GM19351 (cell line): ENCODE measurements around the gene CD63.

Source experiments
- ATAC-seq: cut with Tn5 transposase; IDR thresholded peaks from one replicate; pipeline ENCODE4 v1.9.1; 2021; ENCODE audit warnings: mild to moderate bottlenecking, moderate library complexity; ENCODE audit not compliant: unreplicated experiment

The CD63 gene

GRCh38 chr12:55722948-55723347, 5.9 kb downstream of the CD63 start:
- no peak for ATAC-seq

GRCh38 chr12:55721601-55722213, 7.1 kb downstream of the CD63 start:
- ATAC-seq, result no peak

- ATAC-seq, result no peak
These were observed 7.8 kb downstream of the CD63 start for GRCh38 chr12:55720894-55721444.

DNA sequence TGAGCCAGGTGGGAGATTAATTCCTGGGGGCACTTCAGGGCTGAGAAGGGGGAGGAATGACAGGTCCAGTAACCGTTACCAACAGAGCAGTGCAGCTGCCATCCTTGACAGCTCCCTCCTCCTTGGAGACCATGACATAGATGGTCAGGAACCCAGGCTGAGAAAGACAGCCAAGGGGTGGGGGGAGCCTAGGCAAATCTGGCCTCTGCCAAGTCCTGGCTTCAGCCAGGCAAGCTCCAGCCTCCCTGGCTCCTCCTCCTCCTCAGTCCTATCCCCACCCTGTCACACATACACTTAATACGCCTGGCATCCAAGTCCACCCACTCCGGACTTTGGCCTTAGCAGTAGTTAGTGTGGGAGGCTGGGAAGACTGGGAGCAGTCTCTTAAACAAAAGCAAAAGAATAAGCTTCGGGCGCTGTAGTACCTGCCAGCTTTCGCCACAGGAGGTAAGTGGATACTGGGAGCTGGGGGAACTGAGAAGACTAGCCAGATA, 8.7 kb downstream of the CD63 start, which contains the start of gene RDH5:
Gene RDH5, plus strand, starts transcription at position 323 of the 494 bp plus-strand sequence. CDS start 792 bp downstream, outside the sequence.
- ATAC-seq, result no peak

DNA sequence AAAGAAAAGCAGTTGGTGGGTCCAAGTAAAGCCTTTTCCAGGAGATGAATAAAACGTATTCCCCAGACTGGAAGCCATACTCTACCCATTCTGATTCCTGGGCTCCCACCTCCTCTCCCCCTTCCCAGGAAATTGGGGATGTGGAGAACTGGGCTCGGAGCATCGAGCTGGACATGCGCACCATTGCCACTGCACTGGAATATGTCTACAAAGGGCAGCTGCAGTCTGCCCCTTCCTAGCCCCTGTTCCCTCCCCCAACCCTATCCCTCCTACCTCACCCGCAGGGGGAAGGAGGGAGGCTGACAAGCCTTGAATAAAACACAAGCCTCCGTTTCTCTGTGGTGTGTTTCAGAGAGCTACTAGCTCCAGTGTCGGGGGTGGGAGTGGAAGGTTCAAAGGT, 9.4 kb downstream of the CD63 start:
- ATAC-seq, result no peak

- no peak for ATAC-seq
These were observed 10.1 kb downstream of the CD63 start for GRCh38 chr12:55718624-55719275.

GRCh38 chr12:55718015-55718414, 10.8 kb downstream of the CD63 start:
- no peak for ATAC-seq

DNA sequence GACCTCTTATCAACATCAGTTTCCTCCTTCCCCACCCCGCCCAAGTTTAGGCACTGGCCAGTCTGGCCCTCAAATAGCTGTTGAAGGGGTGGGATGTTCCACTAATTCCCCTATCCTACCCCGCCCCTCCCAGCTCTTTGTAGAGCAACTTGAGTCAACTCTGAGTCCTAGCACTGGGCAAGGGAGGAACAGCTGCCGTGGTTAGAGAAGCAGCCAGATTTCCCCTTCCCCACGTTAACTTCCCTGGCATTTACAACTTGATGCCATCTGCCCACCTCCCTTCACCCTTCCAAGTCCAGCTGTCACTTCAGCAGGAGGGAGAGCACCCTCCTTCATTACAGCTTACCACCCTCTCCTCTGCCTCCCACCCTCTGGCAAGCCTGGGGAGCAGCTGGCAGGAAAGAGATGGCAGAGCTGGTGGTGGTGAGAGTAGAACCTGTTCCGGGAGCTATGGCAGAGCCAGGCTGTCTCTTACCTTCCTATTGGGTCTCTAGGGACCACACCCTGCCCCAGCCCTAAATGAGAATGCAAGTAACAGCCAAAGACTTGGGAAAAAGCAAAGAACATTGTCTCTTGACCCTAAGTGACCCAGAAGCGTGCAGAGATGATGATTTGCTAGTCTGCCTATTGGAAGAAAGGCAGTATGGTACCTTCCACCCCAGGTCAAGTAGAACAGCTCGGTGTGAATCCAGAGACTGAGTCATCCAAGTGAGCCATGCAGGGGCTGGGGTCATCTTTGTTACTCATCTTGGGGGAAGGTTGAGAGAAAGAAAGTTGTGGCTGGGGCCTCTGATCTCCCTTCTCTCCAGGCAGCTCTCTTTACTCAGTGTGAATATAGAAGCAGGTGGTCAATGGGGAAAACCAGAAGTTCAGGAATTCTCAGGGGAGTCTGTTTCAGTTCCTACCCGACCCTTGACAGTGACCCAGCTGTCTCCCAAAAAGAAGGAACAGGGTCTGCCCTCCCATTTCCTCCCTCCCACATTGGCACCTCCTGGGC, 11.5 kb downstream of the CD63 start:
- ATAC-seq, result peak; percentile 27

- no peak for ATAC-seq
These were observed 12.2 kb downstream of the CD63 start for GRCh38 chr12:55716582-55716957.

GRCh38 chr12:55715833-55716581, 12.8 kb downstream of the CD63 start, which contains the start of gene BLOC1S1:
Gene BLOC1S1, plus strand, starts transcription at chr12:55716046. Its CDS starts 6 bp downstream, at chr12:55716052.
- ATAC-seq, result peak; percentile 82

DNA sequence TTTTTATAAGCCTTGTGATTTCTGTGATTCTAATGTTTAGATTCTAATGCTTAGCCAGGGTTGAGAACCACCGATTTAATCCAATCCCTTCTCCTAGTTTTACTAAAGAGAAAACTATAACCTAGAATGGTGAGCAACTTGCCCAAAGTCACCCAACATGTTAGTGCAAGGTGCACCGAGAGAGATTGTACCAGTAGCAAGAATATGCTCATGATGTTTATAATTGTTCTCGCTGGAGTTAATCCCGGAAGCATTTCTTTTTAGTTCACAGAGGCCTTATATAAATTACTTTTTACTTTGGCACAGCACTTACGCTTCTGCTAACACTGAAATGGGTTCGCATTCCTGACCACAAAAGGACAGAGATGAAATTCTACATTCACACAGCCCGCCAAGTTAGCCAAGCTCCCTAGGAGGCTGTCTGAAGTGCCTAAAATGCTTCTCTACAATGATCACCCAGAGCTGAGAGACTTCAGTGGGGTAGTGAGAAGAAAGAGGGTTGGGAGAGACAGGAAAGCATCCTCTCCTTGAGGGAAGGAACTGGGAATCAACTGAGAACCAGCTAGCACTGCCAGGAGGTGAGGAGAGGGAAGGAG, 13.5 kb downstream of the CD63 start:
- no peak for ATAC-seq

DNA sequence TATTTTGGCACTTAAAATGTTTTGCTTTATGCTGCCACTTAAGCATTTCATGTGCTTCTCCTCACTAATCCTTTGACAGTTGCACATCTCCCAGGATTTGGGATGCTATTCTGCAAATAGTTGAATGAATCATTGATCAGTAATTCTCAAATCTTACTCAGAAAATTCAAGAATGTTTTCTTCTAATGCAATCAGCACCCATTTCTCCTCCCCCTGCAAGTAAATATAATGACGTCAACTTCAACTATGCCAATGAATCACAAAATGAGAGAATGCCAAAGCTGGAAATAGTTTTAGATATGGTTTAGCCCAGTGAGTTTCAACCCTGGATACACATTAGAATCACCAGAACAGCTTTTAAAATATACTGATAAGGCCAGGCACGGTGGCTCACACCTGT, 15.1 kb downstream of the CD63 start:
- ATAC-seq, result no peak

DNA sequence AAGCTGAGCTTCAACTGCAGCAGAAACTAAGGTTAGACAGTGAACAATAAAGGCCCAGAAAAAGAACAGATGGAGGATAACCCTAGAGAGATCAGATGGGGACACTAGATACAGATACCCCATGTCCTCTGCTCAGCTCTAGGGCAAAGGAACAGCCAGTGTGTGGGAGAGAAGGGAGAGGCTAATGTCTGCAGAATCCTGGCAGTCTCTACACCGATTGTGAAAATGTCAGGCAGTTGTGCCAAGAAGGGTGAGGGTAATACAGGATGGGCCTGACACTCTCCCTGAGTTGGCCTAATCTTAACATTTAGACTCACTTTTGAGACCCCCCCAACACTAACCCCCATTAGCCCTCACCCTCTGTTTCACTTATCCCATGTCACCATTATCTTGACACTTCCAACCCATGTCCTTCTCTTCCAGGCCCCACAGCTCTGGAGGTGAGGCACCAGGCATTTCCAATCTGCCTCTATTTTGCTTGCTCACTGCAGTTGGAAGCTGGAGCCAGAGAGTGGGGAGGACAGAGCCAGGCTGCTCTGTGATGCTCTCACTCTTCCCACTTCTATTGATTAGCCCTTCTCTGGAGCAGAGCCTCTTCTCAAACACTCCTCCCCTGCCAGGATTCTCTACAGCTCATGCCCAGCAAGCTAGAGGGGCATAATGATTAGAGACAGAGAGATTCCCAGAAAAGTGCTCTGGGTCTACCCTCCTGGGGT, 16.0 kb downstream of the CD63 start:
- no peak for ATAC-seq

- no peak for ATAC-seq
These were observed 16.8 kb downstream of the CD63 start for GRCh38 chr12:55711786-55712553.

DNA sequence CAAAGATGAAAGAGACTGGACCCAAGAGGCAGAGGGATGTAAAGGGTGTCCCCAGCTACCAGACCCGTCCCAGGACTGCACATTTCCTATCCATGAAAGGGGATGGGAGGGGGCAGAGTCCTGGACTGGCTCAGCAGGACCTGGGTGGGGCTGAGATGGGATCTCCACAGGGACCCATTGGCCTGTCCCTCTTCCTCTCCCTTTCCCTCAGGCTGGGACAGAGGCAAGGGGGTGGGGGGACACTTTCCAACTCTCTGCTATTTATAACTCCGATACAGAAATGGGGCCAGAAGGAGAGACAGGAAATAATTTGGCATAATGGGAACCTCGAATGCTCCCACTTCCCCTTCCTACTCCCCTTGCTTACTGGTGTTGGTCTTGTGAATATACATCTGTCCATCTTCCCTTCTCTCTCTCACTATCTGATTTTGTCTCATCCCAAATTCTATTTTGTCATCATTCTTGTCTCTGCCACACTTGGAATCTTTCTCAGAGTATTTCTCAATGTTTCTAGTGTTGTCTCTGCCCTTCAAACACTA, 20.0 kb downstream of the CD63 start:
- no peak for ATAC-seq

DNA sequence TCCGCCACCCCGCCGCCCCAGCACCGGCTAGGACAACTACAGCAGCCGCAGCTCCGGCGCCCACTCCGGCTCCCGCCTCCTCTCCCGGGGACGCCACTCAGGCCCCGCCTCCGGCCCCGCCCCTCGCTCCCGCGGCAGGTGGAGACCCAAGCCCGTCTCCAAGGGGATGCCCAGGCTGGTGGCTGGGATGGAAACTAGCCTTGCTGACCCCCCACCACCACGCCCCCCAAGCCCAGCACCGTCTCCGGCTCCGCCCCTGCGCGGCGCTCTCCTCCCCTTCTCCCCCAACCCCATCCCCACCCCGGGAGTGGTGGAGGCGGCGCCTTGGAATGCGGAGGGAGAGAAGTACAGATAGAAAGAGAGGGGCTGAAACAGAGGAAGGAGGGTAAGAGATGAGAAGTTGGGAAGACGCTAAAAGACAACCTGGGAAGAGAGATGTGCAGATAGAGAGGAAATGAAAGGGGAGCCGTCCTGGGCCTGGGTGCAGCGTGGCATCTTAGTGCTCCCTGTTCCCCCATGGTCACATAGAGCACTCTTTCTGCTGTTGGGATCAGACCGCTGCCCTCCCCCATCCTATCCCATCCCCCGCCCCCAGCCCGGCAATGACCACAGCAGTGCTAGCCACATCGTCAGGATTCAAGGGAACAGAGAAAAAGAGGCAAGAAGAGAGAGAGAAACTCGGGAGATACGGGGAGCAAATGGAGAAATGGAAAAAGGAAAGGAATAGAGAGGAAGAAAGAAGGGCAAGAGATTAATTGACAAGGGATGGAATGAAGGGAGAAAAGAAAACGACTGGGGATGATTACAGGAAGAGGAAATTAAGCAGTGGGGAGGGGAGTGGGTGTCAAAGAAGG, 20.7 kb downstream of the CD63 start, which contains the start of gene ITGA7:
Gene ITGA7, minus strand, starts transcription at position 64 of the 854 bp plus-strand sequence. CDS start 222 bp downstream, outside the sequence.
- ATAC-seq, result peak; percentile 74

GRCh38 chr12:55707219-55707671, 21.6 kb downstream of the CD63 start:
- ATAC-seq, result no peak
